ENCODE measurements around the gene SAMD4A.

The SAMD4A gene

GRCh38 chr14:54651649-54652048, 84.7 kb downstream of the SAMD4A start:
- H3K36me3 ChIP-seq (ENCODE audit: control insufficient read depth, insufficient read depth, low read length): no peaks in the 10 kb centered on the region
- no peak overlapping the region for H3K27ac ChIP-seq (ENCODE audit: insufficient read depth, low read length, poor library complexity, severe bottlenecking)
- no peak for DNase-seq
- H3K4me3 ChIP-seq (ENCODE audit: insufficient read depth, low read depth, low read length, poor library complexity, severe bottlenecking): no peak overlapping the region
- no peaks in the 10 kb centered on the region for H3K4me1 ChIP-seq (ENCODE audit: control insufficient read depth, insufficient read depth, low read length, poor library complexity, severe bottlenecking)
- H3K27me3 ChIP-seq (replicated peaks; ENCODE audit: control insufficient read depth, insufficient read depth, low read length, poor library complexity, severe bottlenecking): peaks cover 2% of the 10 kb centered on the region
- H3K9me3 ChIP-seq (ENCODE audit: control insufficient read depth, low read length): no peaks in the 10 kb centered on the region

- Histone ChIP-seq H3K4me1 (ENCODE audit: control insufficient read depth, insufficient read depth, low read length, poor library complexity, severe bottlenecking) (no peaks in the 10 kb centered on the region), H3K27ac (ENCODE audit: insufficient read depth, low read length, poor library complexity, severe bottlenecking) (no peak overlapping the region), H3K36me3 (ENCODE audit: control insufficient read depth, insufficient read depth, low read length) (no peaks in the 10 kb centered on the region), H3K4me3 (ENCODE audit: insufficient read depth, low read depth, low read length, poor library complexity, severe bottlenecking) (no peak overlapping the region), H3K27me3 (replicated peaks; ENCODE audit: control insufficient read depth, insufficient read depth, low read length, poor library complexity, severe bottlenecking) (peaks cover 2% of the 10 kb centered on the region), H3K9me3 (ENCODE audit: control insufficient read depth, low read length) (no peaks in the 10 kb centered on the region)
- DNase-seq: no peak
Measured at GRCh38 chr14:54652188-54652587, 85.3 kb downstream of the SAMD4A start.

GRCh38 chr14:54652605-54653052, 85.7 kb downstream of the SAMD4A start:
- DNase-seq: no peak
- Histone ChIP-seq H3K27ac (ENCODE audit: insufficient read depth, low read length, poor library complexity, severe bottlenecking) (no peak overlapping the region), H3K4me1 (ENCODE audit: control insufficient read depth, insufficient read depth, low read length, poor library complexity, severe bottlenecking) (no peaks in the 10 kb centered on the region), H3K9me3 (ENCODE audit: control insufficient read depth, low read length) (no peaks in the 10 kb centered on the region), H3K4me3 (ENCODE audit: insufficient read depth, low read depth, low read length, poor library complexity, severe bottlenecking) (no peak overlapping the region), H3K36me3 (ENCODE audit: control insufficient read depth, insufficient read depth, low read length) (no peaks in the 10 kb centered on the region), H3K27me3 (replicated peaks; ENCODE audit: control insufficient read depth, insufficient read depth, low read length, poor library complexity, severe bottlenecking) (peaks cover 2% of the 10 kb centered on the region)

GRCh38 chr14:54653712-54654469, 87.0 kb downstream of the SAMD4A start:
- DNase-seq: no peak
- H3K36me3 ChIP-seq (ENCODE audit: control insufficient read depth, insufficient read depth, low read length): no peaks in the 10 kb centered on the region
- H3K27me3 ChIP-seq (replicated peaks; ENCODE audit: control insufficient read depth, insufficient read depth, low read length, poor library complexity, severe bottlenecking): no peaks in the 10 kb centered on the region
- H3K4me3 ChIP-seq (ENCODE audit: insufficient read depth, low read depth, low read length, poor library complexity, severe bottlenecking): no peak overlapping the region
- H3K9me3 ChIP-seq (ENCODE audit: control insufficient read depth, low read length): no peaks in the 10 kb centered on the region
- no peaks in the 10 kb centered on the region for H3K4me1 ChIP-seq (ENCODE audit: control insufficient read depth, insufficient read depth, low read length, poor library complexity, severe bottlenecking)
- no peak overlapping the region for H3K27ac ChIP-seq (ENCODE audit: insufficient read depth, low read length, poor library complexity, severe bottlenecking)

- no peak overlapping the region for H3K27ac ChIP-seq (ENCODE audit: insufficient read depth, low read length, poor library complexity, severe bottlenecking)
- H3K9me3 ChIP-seq (ENCODE audit: control insufficient read depth, low read length): no peaks in the 10 kb centered on the region
- no peak overlapping the region for H3K4me3 ChIP-seq (ENCODE audit: insufficient read depth, low read depth, low read length, poor library complexity, severe bottlenecking)
- DNase-seq: no peak
- H3K4me1 ChIP-seq (ENCODE audit: control insufficient read depth, insufficient read depth, low read length, poor library complexity, severe bottlenecking): no peaks in the 10 kb centered on the region
- H3K27me3 ChIP-seq (replicated peaks; ENCODE audit: control insufficient read depth, insufficient read depth, low read length, poor library complexity, severe bottlenecking): no peaks in the 10 kb centered on the region
- H3K36me3 ChIP-seq (ENCODE audit: control insufficient read depth, insufficient read depth, low read length): no peaks in the 10 kb centered on the region
Measured at GRCh38 chr14:54654605-54655004, 87.7 kb downstream of the SAMD4A start.

- Histone ChIP-seq H3K36me3 (ENCODE audit: control insufficient read depth, insufficient read depth, low read length) (no peaks in the 10 kb centered on the region), H3K4me1 (ENCODE audit: control insufficient read depth, insufficient read depth, low read length, poor library complexity, severe bottlenecking) (no peaks in the 10 kb centered on the region), H3K9me3 (ENCODE audit: control insufficient read depth, low read length) (no peaks in the 10 kb centered on the region), H3K27me3 (replicated peaks; ENCODE audit: control insufficient read depth, insufficient read depth, low read length, poor library complexity, severe bottlenecking) (no peaks in the 10 kb centered on the region), H3K4me3 (ENCODE audit: insufficient read depth, low read depth, low read length, poor library complexity, severe bottlenecking) (no peak overlapping the region), H3K27ac (ENCODE audit: insufficient read depth, low read length, poor library complexity, severe bottlenecking) (no peak overlapping the region)
- DNase-seq: no peak
Measured at GRCh38 chr14:54658836-54659235, 91.9 kb downstream of the SAMD4A start.

GRCh38 chr14:54659365-54659764, 92.4 kb downstream of the SAMD4A start:
- H3K9me3 ChIP-seq (ENCODE audit: control insufficient read depth, low read length): no peaks in the 10 kb centered on the region
- no peak overlapping the region for H3K4me3 ChIP-seq (ENCODE audit: insufficient read depth, low read depth, low read length, poor library complexity, severe bottlenecking)
- no peak for DNase-seq
- H3K27ac ChIP-seq (ENCODE audit: insufficient read depth, low read length, poor library complexity, severe bottlenecking): no peak overlapping the region
- no peaks in the 10 kb centered on the region for H3K27me3 ChIP-seq (replicated peaks; ENCODE audit: control insufficient read depth, insufficient read depth, low read length, poor library complexity, severe bottlenecking)
- no peaks in the 10 kb centered on the region for H3K36me3 ChIP-seq (ENCODE audit: control insufficient read depth, insufficient read depth, low read length)
- H3K4me1 ChIP-seq (ENCODE audit: control insufficient read depth, insufficient read depth, low read length, poor library complexity, severe bottlenecking): no peaks in the 10 kb centered on the region

GRCh38 chr14:54660604-54661111, 93.7 kb downstream of the SAMD4A start:
- H3K36me3 ChIP-seq (ENCODE audit: control insufficient read depth, insufficient read depth, low read length): no peaks in the 10 kb centered on the region
- no peak overlapping the region for H3K27ac ChIP-seq (ENCODE audit: insufficient read depth, low read length, poor library complexity, severe bottlenecking)
- H3K9me3 ChIP-seq (ENCODE audit: control insufficient read depth, low read length): no peaks in the 10 kb centered on the region
- H3K4me1 ChIP-seq (ENCODE audit: control insufficient read depth, insufficient read depth, low read length, poor library complexity, severe bottlenecking): no peaks in the 10 kb centered on the region
- no peak for DNase-seq
- H3K4me3 ChIP-seq (ENCODE audit: insufficient read depth, low read depth, low read length, poor library complexity, severe bottlenecking): no peak overlapping the region
- no peaks in the 10 kb centered on the region for H3K27me3 ChIP-seq (replicated peaks; ENCODE audit: control insufficient read depth, insufficient read depth, low read length, poor library complexity, severe bottlenecking)

GRCh38 chr14:54662491-54663133, 95.7 kb downstream of the SAMD4A start:
- Histone ChIP-seq H3K27me3 (replicated peaks; ENCODE audit: control insufficient read depth, insufficient read depth, low read length, poor library complexity, severe bottlenecking) (no peaks in the 10 kb centered on the region), H3K4me3 (ENCODE audit: insufficient read depth, low read depth, low read length, poor library complexity, severe bottlenecking) (no peak overlapping the region), H3K4me1 (ENCODE audit: control insufficient read depth, insufficient read depth, low read length, poor library complexity, severe bottlenecking) (no peaks in the 10 kb centered on the region), H3K36me3 (ENCODE audit: control insufficient read depth, insufficient read depth, low read length) (no peaks in the 10 kb centered on the region), H3K9me3 (ENCODE audit: control insufficient read depth, low read length) (no peaks in the 10 kb centered on the region), H3K27ac (ENCODE audit: insufficient read depth, low read length, poor library complexity, severe bottlenecking) (no peak overlapping the region)
- no peak for DNase-seq

- H3K27me3 ChIP-seq (replicated peaks; ENCODE audit: control insufficient read depth, insufficient read depth, low read length, poor library complexity, severe bottlenecking): no peaks in the 10 kb centered on the region
- no peak overlapping the region for H3K4me3 ChIP-seq (ENCODE audit: insufficient read depth, low read depth, low read length, poor library complexity, severe bottlenecking)
- no peaks in the 10 kb centered on the region for H3K36me3 ChIP-seq (ENCODE audit: control insufficient read depth, insufficient read depth, low read length)
Measured at GRCh38 chr14:54664961-54665360, 98.0 kb downstream of the SAMD4A start.

More at GRCh38 chr14:54664961-54665360, 98.0 kb downstream of the SAMD4A start:
- no peak for DNase-seq
- Histone ChIP-seq H3K9me3 (ENCODE audit: control insufficient read depth, low read length) (no peaks in the 10 kb centered on the region), H3K4me1 (ENCODE audit: control insufficient read depth, insufficient read depth, low read length, poor library complexity, severe bottlenecking) (no peaks in the 10 kb centered on the region), H3K27ac (ENCODE audit: insufficient read depth, low read length, poor library complexity, severe bottlenecking) (no peak overlapping the region)
